Neural cell (in vitro differentiated cells): ENCODE data around the gene SVOPL. TPM values are rescaled to one million over a fixed set of nuclear protein-coding genes. Genes with fewer than 3 reads are reported as not detected.

Experiments
- H2AFZ ChIP-seq: fragments of 200-600, 300-800 bp; sonication (generic), shearing (Covaris generic); 2 replicates; pipeline ENCODE4 v1.6.0; 2014; ENCODE audit warnings: low read depth, mild to moderate bottlenecking, antibody characterized with exemption, low read length, moderate library complexity
- H3F3A ChIP-seq: fragments of 200-600 bp; shearing (Covaris generic); 2 replicates; pipeline ENCODE4 v1.6.1; 2016; ENCODE audit warnings: mild to moderate bottlenecking, moderate library complexity, mixed read lengths, antibody characterized with exemption, low read length; ENCODE audit not compliant: insufficient read depth, poor library complexity, severe bottlenecking
- H3K27ac ChIP-seq: fragments of 200-600, 300-800 bp; sonication (generic), shearing (Covaris generic); 2 replicates; pipeline ENCODE4 v1.5.1; 2014; ENCODE audit warnings: mild to moderate bottlenecking, low read length, moderate library complexity
- H3K27me3 ChIP-seq: fragments of 300-800, 200-600 bp; sonication (generic), shearing (Covaris generic); 2 replicates; pipeline ENCODE4 v1.6.0; 2014; ENCODE audit warnings: mild to moderate bottlenecking, low read depth, low read length, moderate library complexity; ENCODE audit not compliant: insufficient read depth
- H3K36me3 ChIP-seq: fragments of 300-800, 200-600 bp; sonication (generic), shearing (Covaris generic); 2 replicates; pipeline ENCODE4 v1.5.1; 2014; ENCODE audit warnings: mild to moderate bottlenecking, antibody characterized with exemption, low read length, moderate library complexity; ENCODE audit not compliant: insufficient read depth
- H3K4me2 ChIP-seq: fragments of 300-800, 200-600 bp; sonication (generic), shearing (Covaris generic); 2 replicates; pipeline ENCODE4 v1.6.0; 2014; ENCODE audit warnings: mild to moderate bottlenecking, low read length
- H3K4me3 ChIP-seq: fragments of 300-800, 200-600 bp; sonication (generic), shearing (Covaris generic); 2 replicates; pipeline ENCODE4 v1.5.1; 2014; ENCODE audit warnings: mild to moderate bottlenecking, low read length, moderate library complexity
- H3K79me2 ChIP-seq: fragments of 200-600 bp; shearing (Covaris generic); replicated peaks from 2 replicates; pipeline ENCODE4 v1.6.0; 2014; ENCODE audit warnings: mild to moderate bottlenecking, low read length, moderate library complexity; ENCODE audit not compliant: insufficient read depth
- H3K9ac ChIP-seq: fragments of 300-800, 200-600 bp; sonication (generic), shearing (Covaris generic); 2 replicates; pipeline ENCODE4 v1.6.1; 2016; ENCODE audit warnings: mild to moderate bottlenecking, low read length, mixed read lengths
- H3K9me2 ChIP-seq: fragments of 200-600 bp; shearing (Covaris generic); 2 replicates; pipeline ENCODE4 v1.6.1; 2016; ENCODE audit warnings: mild to moderate bottlenecking, low read length, mixed read lengths; ENCODE audit not compliant: insufficient read depth
- H3K9me3 ChIP-seq: fragments of 200-600, 300-800 bp; sonication (generic), shearing (Covaris generic); 2 replicates; pipeline ENCODE4 v1.6.1; 2016; ENCODE audit warnings: mild to moderate bottlenecking, mixed run types, low read length, moderate library complexity, mixed read lengths
- H4K20me1 ChIP-seq: fragments of 200-600 bp; shearing (Covaris generic); 2 replicates; pipeline ENCODE4 v1.6.1; 2016; ENCODE audit warnings: mild to moderate bottlenecking, mixed run types; ENCODE audit not compliant: insufficient read depth
- CTCF ChIP-seq: fragments of 450-650 bp; IDR thresholded peaks from 2 replicates; pipeline ENCODE4 v1.5.1; 2014; ENCODE audit warnings: antibody characterized with exemption, mild to moderate bottlenecking, moderate library complexity; ENCODE audit not compliant: poor library complexity, severe bottlenecking
- EP300 ChIP-seq: fragments of 450-650 bp; conservative IDR thresholded peaks from 2 replicates; pipeline ENCODE4 v1.6.1; 2014; ENCODE audit warnings: antibody characterized with exemption, mild to moderate bottlenecking, moderate library complexity; ENCODE audit not compliant: poor library complexity, severe bottlenecking
- EZH2 ChIP-seq: fragments of 200-600, 300-800 bp; shearing (Covaris generic), sonication (generic); IDR thresholded peaks from 2 replicates; pipeline ENCODE4 v1.6.1; 2014; ENCODE audit warnings: antibody characterized with exemption, low read length, borderline replicate concordance, mild to moderate bottlenecking; ENCODE audit not compliant: insufficient read depth, poor library complexity, severe bottlenecking
- MXI1 ChIP-seq: fragments of 450-650 bp; conservative IDR thresholded peaks from 2 replicates; pipeline ENCODE4 v1.6.1; 2014; ENCODE audit warnings: antibody characterized with exemption, mild to moderate bottlenecking; ENCODE audit not compliant: poor library complexity, severe bottlenecking
- POLR2AphosphoS5 ChIP-seq: IDR thresholded peaks from 2 replicates; pipeline ENCODE4 v1.6.1; 2012
- RAD21 ChIP-seq: fragments of 450-650 bp; conservative IDR thresholded peaks from 2 replicates; pipeline ENCODE4 v1.6.1; 2014; ENCODE audit warnings: antibody characterized with exemption, mild to moderate bottlenecking, moderate library complexity
- REST ChIP-seq: IDR thresholded peaks from 2 replicates; pipeline ENCODE4 v1.6.1; 2012; ENCODE audit warnings: borderline replicate concordance
- SMC3 ChIP-seq: fragments of 450-650 bp; conservative IDR thresholded peaks from 2 replicates; pipeline ENCODE4 v1.6.1; 2014; ENCODE audit warnings: antibody characterized with exemption, mild to moderate bottlenecking, moderate library complexity; ENCODE audit not compliant: poor library complexity
- TAF1 ChIP-seq: IDR thresholded peaks from 2 replicates; pipeline ENCODE4 v1.6.1; 2012; ENCODE audit warnings: low read depth
- polyA plus RNA-seq: library from polyadenylated mRNA; depleted of rRNA; stranded (reverse); fragments of >200 nt; gene quantifications from 2 replicates; pipeline ENCODE4 v1.2.3, GENCODE V29; 2014

SVOPL gene
- polyA plus RNA-seq, 1 donor from 2014 or later, result 0.93 TPM

- H3K27me3 ChIP-seq, result no peaks in the 10 kb centered on the region
- no peak overlapping the region for H2AFZ ChIP-seq
- no peak overlapping the region for H3K4me2 ChIP-seq
- no peaks in the 10 kb centered on the region for H3K9me2 ChIP-seq
- no peaks in the 10 kb centered on the region for H3K79me2 ChIP-seq
- no peaks in the 10 kb centered on the region for H3K9me3 ChIP-seq
- no peak overlapping the region for H3K4me3 ChIP-seq
- no peaks in the 10 kb centered on the region for H4K20me1 ChIP-seq
- H3K27ac ChIP-seq, result no peak overlapping the region
- no peaks in the 10 kb centered on the region for H3K36me3 ChIP-seq
- no peaks in the 10 kb centered on the region for H3F3A ChIP-seq
- TF ChIP-seq CTCF, result no peak
- no peak overlapping the region for H3K9ac ChIP-seq
These were observed 19.1 kb upstream of the SVOPL start for GRCh38 chr7:138720286-138720685.

GRCh38 chr7:138716889-138717288 lies 15.7 kb upstream of the SVOPL start:
- no peak overlapping the region for H3K9ac ChIP-seq
- no peak for TF ChIP-seq EP300
- no peak for TF ChIP-seq SMC3
- no peak for TF ChIP-seq MXI1
- no peak for TF ChIP-seq CTCF
- TF ChIP-seq REST, result no peak
- no peak for TF ChIP-seq EZH2
- TF ChIP-seq POLR2AphosphoS5, result no peak
- TF ChIP-seq RAD21, result no peak
- no peak for TF ChIP-seq TAF1
- no peaks in the 10 kb centered on the region for H3K9me3 ChIP-seq
- H2AFZ ChIP-seq, result no peak overlapping the region
- no peaks in the 10 kb centered on the region for H3K79me2 ChIP-seq
- no peaks in the 10 kb centered on the region for H3K9me2 ChIP-seq
- H3K36me3 ChIP-seq, result no peaks in the 10 kb centered on the region
- H3K27me3 ChIP-seq, result no peaks in the 10 kb centered on the region
- H3K27ac ChIP-seq, result no peak overlapping the region
- H3F3A ChIP-seq, result no peaks in the 10 kb centered on the region
- H4K20me1 ChIP-seq, result no peaks in the 10 kb centered on the region
- no peak overlapping the region for H3K4me2 ChIP-seq
- H3K4me3 ChIP-seq, result no peak overlapping the region
